Panc1 (cell line): ENCODE results near the gene MUCL3. TPM values are rescaled to one million over a fixed set of nuclear protein-coding genes. Genes with fewer than 3 reads are reported as not detected.

Source experiments
- ATAC-seq: fragments of 200-7000 bp; cut with Tn5 transposase; 2 replicates; pipeline ENCODE4 v1.9.1; 2020; ENCODE audit warnings: mild to moderate bottlenecking, moderate library complexity
- BruUV-seq: library from RNA; stranded (reverse); fragments of 400-500 nt; replicated peaks from 2 replicates; lab custom pipeline; 2021; lab: Mats Ljungman, UMichigan
- CTCF ChIA-PET: fragments of 300-600 bp; sonication (Branson Sonifier 250); formaldehyde crosslinking; loops from one replicate; lab custom pipeline; 2022; ENCODE audit warnings: antibody characterized with exemption; lab: Charles Lee
- POLR2A ChIA-PET: fragments of 300-600 bp; sonication (Branson Sonifier 250); formaldehyde crosslinking; loops from one replicate; lab custom pipeline; 2022; ENCODE audit warnings: antibody characterized with exemption; lab: Charles Lee
- DNase-seq: peaks from one replicate; pipeline ENCODE4 v3.0.0-alpha.2; 2010; ENCODE audit warnings: low read depth, low spot score
- H3K27ac ChIP-seq: 2 replicates; pipeline ENCODE4 v1.5.1; 2011; ENCODE audit warnings: mild to moderate bottlenecking, low read length, inconsistent platforms
- H3K27me3 ChIP-seq: fragments of 200-500 bp; sonication (Bioruptor generic); 2 replicates; pipeline ENCODE4 v1.6.0; 2014; ENCODE audit warnings: low read length, inconsistent platforms; ENCODE audit not compliant: control insufficient read depth, insufficient read depth
- H3K36me3 ChIP-seq: fragments of 200-500 bp; sonication (Bioruptor generic); 2 replicates; pipeline ENCODE4 v1.5.1; 2014; ENCODE audit warnings: inconsistent platforms, mild to moderate bottlenecking, low read length, moderate library complexity; ENCODE audit not compliant: control insufficient read depth, insufficient read depth
- H3K4me1 ChIP-seq: 2 replicates; pipeline ENCODE4 v1.5.1; 2011; ENCODE audit warnings: inconsistent platforms, mild to moderate bottlenecking, low read length, moderate library complexity; ENCODE audit not compliant: control insufficient read depth, insufficient read depth
- H3K4me3 ChIP-seq, 2 experiments: 2 replicates each; pipeline ENCODE4 v1.5.1; 2011 to 2012; ENCODE audit warnings: low read depth in 2 of 2, low read length in 2 of 2, mild to moderate bottlenecking in 2 of 2, inconsistent platforms in 1 of 2, moderate library complexity in 1 of 2
- H3K9me3 ChIP-seq: fragments of 200-500 bp; sonication (Bioruptor generic); 2 replicates; pipeline ENCODE4 v1.5.1; 2014; ENCODE audit warnings: low read depth, mild to moderate bottlenecking, inconsistent platforms, low read length, moderate library complexity; ENCODE audit not compliant: control insufficient read depth, insufficient read depth
- POLR2AphosphoS5 ChIP-seq: IDR thresholded peaks from 2 replicates; pipeline ENCODE4 v1.6.1; 2012; ENCODE audit warnings: mild to moderate bottlenecking, low read depth, low read length, moderate library complexity
- SIN3A ChIP-seq: IDR thresholded peaks from 2 replicates; pipeline ENCODE4 v1.6.1; 2012; ENCODE audit warnings: low read depth, mild to moderate bottlenecking, low read length, moderate library complexity, borderline replicate concordance; ENCODE audit not compliant: insufficient read depth
- TCF7L2 ChIP-seq: IDR thresholded peaks from 2 replicates; pipeline ENCODE4 v1.6.1; 2011; ENCODE audit warnings: mild to moderate bottlenecking, low read depth, low read length, inconsistent platforms
- in situ Hi-C: cut with HindIII; loops from 2 replicates; pipeline ENCODE4 v1.10.0; 2016; ENCODE audit warnings: low sequenced_read_pairs, low pct_unique_long_range_greater_than_20kb
- intact Hi-C: fragments of 100-400 bp; cut with micrococcal nuclease; formaldehyde crosslinking; loops from one replicate; pipeline ENCODE4 v1.10.0; 2022; ENCODE audit not compliant: unreplicated experiment
- total RNA-seq: library from RNA; stranded (reverse); gene quantifications from one replicate; pipeline ENCODE4 v1.2.1, GENCODE V29; 2021; ENCODE audit not compliant: unreplicated experiment
- TF ChIP-seq, protein P1 (sequence below), 2 experiments: IDR thresholded peaks; 2 replicates each; pipeline ENCODE4 v1.6.1; 2011 to 2012; ENCODE audit warnings: low read depth in 2 of 2, control low read depth in 1 of 2, low read length in 1 of 2, mild to moderate bottlenecking in 1 of 2, moderate library complexity in 1 of 2; ENCODE audit not compliant: insufficient read depth in 1 of 2
- TF ChIP-seq, protein P2 (sequence below): fragments of 450-650 bp; IDR thresholded peaks from 2 replicates; pipeline ENCODE4 v1.5.1; 2017; ENCODE audit warnings: mild to moderate bottlenecking

The MUCL3 gene
- total RNA-seq, 1 experiment from 2014 or later: not detected

DNA sequence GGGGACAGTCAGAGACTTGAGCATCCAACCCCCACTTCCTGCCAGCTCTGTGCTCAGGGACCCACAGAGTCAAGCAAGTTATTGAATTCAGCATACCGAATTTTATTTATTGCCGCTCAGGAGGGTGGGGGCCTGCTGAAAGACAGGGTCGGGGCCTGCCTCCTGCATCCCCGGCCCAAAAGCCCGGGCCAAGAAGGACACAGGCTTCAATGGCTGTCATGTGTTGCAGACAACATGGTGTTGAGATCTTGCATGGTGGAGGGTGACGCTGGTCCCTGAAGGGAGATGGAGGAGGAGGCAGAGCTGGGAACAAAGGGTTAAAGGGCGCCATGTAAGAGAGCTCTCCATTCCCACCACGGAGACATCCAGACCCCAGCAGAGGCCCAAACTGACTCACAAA lies 9.5 kb upstream of the MUCL3 start:
- H3K27me3 ChIP-seq: no peaks in the 10 kb centered on the region
- no peak for TF ChIP-seq TCF7L2
- TF ChIP-seq, protein P1, sequence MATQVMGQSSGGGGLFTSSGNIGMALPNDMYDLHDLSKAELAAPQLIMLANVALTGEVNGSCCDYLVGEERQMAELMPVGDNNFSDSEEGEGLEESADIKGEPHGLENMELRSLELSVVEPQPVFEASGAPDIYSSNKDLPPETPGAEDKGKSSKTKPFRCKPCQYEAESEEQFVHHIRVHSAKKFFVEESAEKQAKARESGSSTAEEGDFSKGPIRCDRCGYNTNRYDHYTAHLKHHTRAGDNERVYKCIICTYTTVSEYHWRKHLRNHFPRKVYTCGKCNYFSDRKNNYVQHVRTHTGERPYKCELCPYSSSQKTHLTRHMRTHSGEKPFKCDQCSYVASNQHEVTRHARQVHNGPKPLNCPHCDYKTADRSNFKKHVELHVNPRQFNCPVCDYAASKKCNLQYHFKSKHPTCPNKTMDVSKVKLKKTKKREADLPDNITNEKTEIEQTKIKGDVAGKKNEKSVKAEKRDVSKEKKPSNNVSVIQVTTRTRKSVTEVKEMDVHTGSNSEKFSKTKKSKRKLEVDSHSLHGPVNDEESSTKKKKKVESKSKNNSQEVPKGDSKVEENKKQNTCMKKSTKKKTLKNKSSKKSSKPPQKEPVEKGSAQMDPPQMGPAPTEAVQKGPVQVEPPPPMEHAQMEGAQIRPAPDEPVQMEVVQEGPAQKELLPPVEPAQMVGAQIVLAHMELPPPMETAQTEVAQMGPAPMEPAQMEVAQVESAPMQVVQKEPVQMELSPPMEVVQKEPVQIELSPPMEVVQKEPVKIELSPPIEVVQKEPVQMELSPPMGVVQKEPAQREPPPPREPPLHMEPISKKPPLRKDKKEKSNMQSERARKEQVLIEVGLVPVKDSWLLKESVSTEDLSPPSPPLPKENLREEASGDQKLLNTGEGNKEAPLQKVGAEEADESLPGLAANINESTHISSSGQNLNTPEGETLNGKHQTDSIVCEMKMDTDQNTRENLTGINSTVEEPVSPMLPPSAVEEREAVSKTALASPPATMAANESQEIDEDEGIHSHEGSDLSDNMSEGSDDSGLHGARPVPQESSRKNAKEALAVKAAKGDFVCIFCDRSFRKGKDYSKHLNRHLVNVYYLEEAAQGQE (IDR thresholded peaks at IDR 0.05; ENCODE audit: insufficient read depth in 1 of 2, low read depth in 2 of 2, low read length in 1 of 2): no peak
- TF ChIP-seq POLR2AphosphoS5: no peak
- no peak for TF ChIP-seq SIN3A
- TF ChIP-seq, protein P2, sequence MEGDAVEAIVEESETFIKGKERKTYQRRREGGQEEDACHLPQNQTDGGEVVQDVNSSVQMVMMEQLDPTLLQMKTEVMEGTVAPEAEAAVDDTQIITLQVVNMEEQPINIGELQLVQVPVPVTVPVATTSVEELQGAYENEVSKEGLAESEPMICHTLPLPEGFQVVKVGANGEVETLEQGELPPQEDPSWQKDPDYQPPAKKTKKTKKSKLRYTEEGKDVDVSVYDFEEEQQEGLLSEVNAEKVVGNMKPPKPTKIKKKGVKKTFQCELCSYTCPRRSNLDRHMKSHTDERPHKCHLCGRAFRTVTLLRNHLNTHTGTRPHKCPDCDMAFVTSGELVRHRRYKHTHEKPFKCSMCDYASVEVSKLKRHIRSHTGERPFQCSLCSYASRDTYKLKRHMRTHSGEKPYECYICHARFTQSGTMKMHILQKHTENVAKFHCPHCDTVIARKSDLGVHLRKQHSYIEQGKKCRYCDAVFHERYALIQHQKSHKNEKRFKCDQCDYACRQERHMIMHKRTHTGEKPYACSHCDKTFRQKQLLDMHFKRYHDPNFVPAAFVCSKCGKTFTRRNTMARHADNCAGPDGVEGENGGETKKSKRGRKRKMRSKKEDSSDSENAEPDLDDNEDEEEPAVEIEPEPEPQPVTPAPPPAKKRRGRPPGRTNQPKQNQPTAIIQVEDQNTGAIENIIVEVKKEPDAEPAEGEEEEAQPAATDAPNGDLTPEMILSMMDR: no peak
- ChIA-PET CTCF (interaction anchor here (0.6 kb wide), 1 partner anchor 422 kb away, joined by 3 read pairs; no protein-coding TSS in a partner anchor), POLR2A (no interaction called here)
- H3K4me1 ChIP-seq: no peaks in the 10 kb centered on the region
- no peaks in the 10 kb centered on the region for H3K36me3 ChIP-seq
- no peak for DNase-seq
- 0 out of 2 replicates have a peak, but pooled peaks cover 3% of the 10 kb centered on the region for H3K9me3 ChIP-seq
- no peak for ATAC-seq
- in situ Hi-C loops (no loop called here), intact Hi-C loops (loop anchor here (5.0 kb wide), 1 partner anchor 141 kb away; no protein-coding TSS in a partner anchor)
- H3K4me3 ChIP-seq: no peak overlapping the region
- BruUV-seq: no TSS peak
- no peak overlapping the region for H3K27ac ChIP-seq

DNA sequence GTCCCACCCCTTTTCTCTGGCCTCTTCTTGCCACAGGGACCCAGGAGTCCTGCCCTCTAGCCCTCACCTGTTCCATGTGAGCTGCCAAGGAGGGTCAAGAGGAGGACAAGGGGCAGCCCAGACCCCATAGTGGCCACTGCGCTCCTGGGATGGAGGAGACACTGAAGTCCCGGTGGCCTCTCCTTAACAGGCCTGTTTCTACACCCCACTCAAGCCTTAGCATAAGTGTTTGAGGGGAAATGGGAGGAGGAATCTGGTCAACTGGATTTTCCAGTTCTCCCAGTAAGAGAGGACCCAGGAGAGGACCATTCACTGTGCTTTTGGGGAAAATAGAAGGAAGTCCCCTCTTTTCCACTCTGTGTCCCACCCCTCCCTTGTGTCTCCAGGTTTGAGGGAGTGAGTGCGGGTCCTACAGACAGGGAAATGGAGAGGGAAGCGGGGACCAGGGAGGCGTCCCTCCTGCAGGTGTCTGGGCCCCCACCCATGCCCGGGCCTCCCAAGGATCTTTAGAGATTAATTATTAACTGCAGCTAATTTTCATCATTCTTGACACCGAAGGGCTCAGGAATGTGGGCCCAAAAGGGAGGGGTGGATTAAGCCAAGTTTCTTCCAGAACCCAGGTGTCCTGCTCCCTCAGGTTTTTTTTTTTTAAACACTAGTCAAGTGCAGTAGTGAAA lies 8.7 kb upstream of the MUCL3 start, which contains the start of gene SFTA2:
Gene SFTA2 (minus strand): TSS at position 202 of the 677 bp plus-strand sequence. CDS start 74 bp downstream, at position 128.
- no peak for ATAC-seq
- TF ChIP-seq, protein P2: no peak
- TF ChIP-seq, protein P1 (IDR thresholded peaks at IDR 0.05; ENCODE audit: insufficient read depth in 1 of 2, low read depth in 2 of 2, low read length in 1 of 2): no peak
- TF ChIP-seq TCF7L2 (no peak), POLR2AphosphoS5 (no peak), SIN3A (no peak)
- no peak for DNase-seq
- intact Hi-C loops (loop anchor here (5.0 kb wide), 1 partner anchor 140 kb away; no protein-coding TSS in a partner anchor), in situ Hi-C loops (no loop called here)
- H3K36me3 ChIP-seq: no peaks in the 10 kb centered on the region
- H3K27me3 ChIP-seq: no peaks in the 10 kb centered on the region
- ChIA-PET CTCF (interaction anchor here (0.6 kb wide), 2 partner anchors 11 to 423 kb away, joined by 3 to 5 read pairs; no protein-coding TSS in a partner anchor), POLR2A (no interaction called here)
- no peak within 1 kb of the TSS for H3K4me3 ChIP-seq
- BruUV-seq: no TSS peak
- H3K4me1 ChIP-seq: no peaks in the 10 kb centered on the region
- H3K9me3 ChIP-seq: 0 out of 2 replicates have a peak, but pooled peaks cover 3% of the 10 kb centered on the region
- H3K27ac ChIP-seq: no peak within 1 kb of the TSS
